SW480 (cell line): ENCODE data around the gene NRDC.

ENCODE experiments used
- DNase-seq: peaks from one replicate; pipeline ENCODE4 v3.0.0-alpha.2; 2016; ENCODE audit warnings: low spot score

Gene NRDC

GRCh38 chr1:51761351-51761750 lies 117.2 kb downstream of the NRDC start:
- DNase-seq = no peak

- no peak for DNase-seq
Observed at GRCh38 chr1:51760872-51761271, 117.7 kb downstream of the NRDC start.

GRCh38 chr1:51758310-51758709 lies 120.2 kb downstream of the NRDC start:
- DNase-seq = no peak

GRCh38 chr1:51756290-51756689 lies 122.2 kb downstream of the NRDC start:
- no peak for DNase-seq

- DNase-seq = no peak
Observed at GRCh38 chr1:51755437-51755836, 123.1 kb downstream of the NRDC start.

GRCh38 chr1:51754666-51755065 lies 123.9 kb downstream of the NRDC start:
- no peak for DNase-seq

- no peak for DNase-seq
Observed at GRCh38 chr1:51753969-51754368, 124.6 kb downstream of the NRDC start.

GRCh38 chr1:51752073-51752948 lies 126.2 kb downstream of the NRDC start:
- no peak for DNase-seq

GRCh38 chr1:51750729-51751128 lies 127.8 kb downstream of the NRDC start:
- no peak for DNase-seq

GRCh38 chr1:51750218-51750617 lies 128.3 kb downstream of the NRDC start:
- DNase-seq = no peak

GRCh38 chr1:51749151-51749550 lies 129.4 kb downstream of the NRDC start:
- DNase-seq = no peak

- no peak for DNase-seq
Observed at GRCh38 chr1:51745304-51745570, 133.3 kb downstream of the NRDC start.

- no peak for DNase-seq
Observed at GRCh38 chr1:51744506-51745303, 133.8 kb downstream of the NRDC start.

- no peak for DNase-seq
Observed at GRCh38 chr1:51741121-51741681, 137.3 kb downstream of the NRDC start.

GRCh38 chr1:51740652-51741051 lies 137.9 kb downstream of the NRDC start:
- DNase-seq = no peak
